Measurements from ENCODE around the gene ACBD3. TPM values are rescaled to one million over a fixed set of nuclear protein-coding genes. Genes with fewer than 3 reads are reported as not detected.

ACBD3 gene
- total RNA-seq, 1 donor, result 95.4 TPM

- peak; percentile 96 for TF ChIP-seq CTCF (IDR thresholded peaks at IDR 0.05; ENCODE audit: insufficient read depth, low read depth, low read length)
- H3K4me3 ChIP-seq (ENCODE audit: low read depth, low read length), result no peak overlapping the region
- peak; percentile 78 for DNase-seq (ENCODE audit: low read depth)
Observed at GRCh38 chr1:226125097-226125630, 61.4 kb downstream of the ACBD3 start.

DNA sequence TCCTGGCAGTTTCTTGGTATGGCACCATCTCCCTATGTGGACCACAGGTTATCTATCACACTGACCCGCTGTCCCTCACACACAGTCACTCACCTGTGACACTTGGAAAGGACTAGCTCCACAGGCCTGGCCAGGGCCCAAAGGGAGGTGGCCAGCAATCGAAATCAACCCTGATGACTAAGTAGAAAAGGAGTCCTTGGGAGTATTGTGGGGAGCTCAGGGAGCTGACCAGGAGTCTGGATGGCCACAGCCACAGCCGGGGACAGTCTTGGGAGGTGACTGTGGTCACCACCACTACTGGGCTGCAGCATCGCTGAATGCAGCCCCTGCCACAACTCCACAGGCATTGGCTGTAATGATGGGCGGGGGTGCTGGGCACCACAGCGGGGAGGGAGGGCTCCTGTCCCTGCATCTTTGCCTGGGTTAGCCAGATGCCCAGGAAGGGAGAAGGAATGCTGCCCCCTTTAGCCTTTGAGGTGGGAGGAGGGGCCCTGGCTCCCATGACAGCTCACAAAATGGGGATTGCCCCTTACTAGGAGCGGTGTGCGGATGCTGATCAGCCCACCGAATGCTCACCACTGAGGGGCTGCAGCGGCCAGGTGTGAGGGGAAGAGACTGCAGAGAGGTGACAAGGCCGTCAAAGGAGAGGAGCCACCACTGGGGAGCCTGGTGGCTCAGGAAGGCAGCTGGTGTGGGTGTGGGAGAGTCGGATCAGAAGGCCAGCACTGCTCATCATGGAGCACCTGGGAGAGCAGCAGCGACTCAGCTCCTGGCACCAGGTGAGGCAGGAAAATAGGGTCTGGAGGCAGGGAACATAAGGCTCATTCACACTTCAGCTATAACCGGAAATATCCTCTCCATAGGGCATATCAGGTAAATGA, 62.7 kb downstream of the ACBD3 start:
- H3K4me3 ChIP-seq (ENCODE audit: low read depth, low read length), result no peak overlapping the region
- DNase-seq (ENCODE audit: low read depth), result no peak
- TF ChIP-seq CTCF (IDR thresholded peaks at IDR 0.05; ENCODE audit: insufficient read depth, low read depth, low read length), result no peak

DNA sequence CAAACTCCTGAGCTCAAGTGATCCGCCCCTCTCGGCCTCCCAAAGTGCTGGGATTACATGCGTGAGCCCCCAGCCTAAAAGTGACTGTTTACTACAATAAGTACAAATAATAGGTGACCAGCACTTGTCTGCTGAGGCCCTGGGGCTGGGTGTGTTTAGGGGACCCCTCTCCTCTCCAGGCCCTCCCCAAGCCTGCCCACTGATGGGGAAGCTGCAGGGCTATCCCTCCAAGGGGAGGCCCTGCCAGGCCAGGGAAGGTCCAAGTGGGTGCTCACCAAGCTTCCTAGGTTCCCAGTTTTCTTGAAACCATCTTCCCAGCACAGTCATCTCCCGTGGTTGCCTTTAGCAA, 63.4 kb downstream of the ACBD3 start:
- H3K4me3 ChIP-seq (ENCODE audit: low read depth, low read length), result no peak overlapping the region
- no peak for DNase-seq (ENCODE audit: low read depth)
- TF ChIP-seq CTCF (IDR thresholded peaks at IDR 0.05; ENCODE audit: insufficient read depth, low read depth, low read length), result no peak

GRCh38 chr1:226121587-226122400, 64.7 kb downstream of the ACBD3 start:
- H3K4me3 ChIP-seq (ENCODE audit: low read depth, low read length), result peak overlapping the region; percentile 65
- TF ChIP-seq CTCF (IDR thresholded peaks at IDR 0.05; ENCODE audit: insufficient read depth, low read depth, low read length), result peak; percentile 46
- DNase-seq (ENCODE audit: low read depth), result peak; percentile 33

DNA sequence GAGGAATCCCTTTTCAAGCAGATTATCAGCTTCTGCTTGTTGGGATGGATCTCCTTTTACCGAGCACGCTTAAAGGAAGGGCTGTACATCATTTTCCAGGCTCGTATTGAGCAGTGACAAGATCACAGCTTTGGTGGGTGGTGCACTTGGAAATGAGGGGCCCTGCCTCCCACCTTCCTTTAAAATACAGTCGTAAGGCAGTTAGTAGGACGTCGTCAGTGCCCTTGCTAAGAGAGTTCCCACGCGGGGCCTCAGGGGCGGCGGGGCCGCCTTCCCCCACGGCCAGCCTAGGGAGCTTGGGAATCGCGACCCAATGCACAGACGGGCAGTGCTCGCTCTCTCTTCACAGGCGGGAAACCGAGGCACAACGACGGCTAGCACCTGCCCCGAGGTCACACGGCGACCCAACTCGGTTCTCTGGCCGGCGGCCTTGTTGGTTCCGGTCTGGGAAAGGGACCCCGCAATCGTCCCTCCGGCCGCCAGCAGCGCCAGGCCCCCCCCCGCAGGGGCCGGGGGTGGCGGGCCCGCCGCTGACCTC, 65.4 kb downstream of the ACBD3 start:
- DNase-seq (ENCODE audit: low read depth), result no peak
- H3K4me3 ChIP-seq (ENCODE audit: low read depth, low read length), result peak overlapping the region; percentile 37
- no peak for TF ChIP-seq CTCF (IDR thresholded peaks at IDR 0.05; ENCODE audit: insufficient read depth, low read depth, low read length)

DNA sequence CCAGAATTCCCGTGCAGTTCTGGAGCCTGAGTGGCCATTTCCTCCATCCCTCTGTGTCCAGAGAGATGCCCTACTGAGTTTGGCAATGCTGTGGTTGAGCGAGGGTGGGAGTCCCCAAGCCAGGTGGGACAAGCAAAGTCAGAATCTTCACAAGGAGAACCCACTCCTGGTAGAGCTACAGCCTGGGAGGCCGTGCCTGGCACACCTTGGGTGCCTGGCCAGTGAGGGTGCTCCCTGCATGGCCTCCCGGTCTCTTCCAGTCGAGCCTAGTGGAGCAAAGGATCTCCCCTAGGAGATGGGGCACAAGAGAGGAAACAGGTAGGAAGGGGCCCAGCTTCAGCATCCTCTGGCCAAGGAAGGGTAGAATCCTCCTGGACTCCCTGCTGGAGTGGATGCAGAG, 66.1 kb downstream of the ACBD3 start:
- no peak for TF ChIP-seq CTCF (IDR thresholded peaks at IDR 0.05; ENCODE audit: insufficient read depth, low read depth, low read length)
- H3K4me3 ChIP-seq (ENCODE audit: low read depth, low read length), result no peak overlapping the region
- DNase-seq (ENCODE audit: low read depth), result no peak
